ENCODE measurements around the gene STX1A.
"Not testable (repeated sequence)": the region's sequence is repeated elsewhere in the genome, so short reads cannot be mapped to it uniquely, and the experiment has no call there.

STX1A gene

GRCh38 chr7:73680501-73680900 is 39.0 kb downstream of the STX1A start:
- H3K27me3 ChIP-seq (ENCODE audit: control insufficient read depth, insufficient read depth, low read length): no peaks in the 10 kb centered on the region
- peaks cover 16% of the 10 kb centered on the region for H3K36me3 ChIP-seq (ENCODE audit: control insufficient read depth, insufficient read depth, low read length)
- no peak overlapping the region for H3K27ac ChIP-seq (ENCODE audit: low read depth, low read length)
- H3K4me1 ChIP-seq (ENCODE audit: control insufficient read depth, insufficient read depth, low read length): peaks cover 12% of the 10 kb centered on the region; the same call in 1 of the 2 replicates
- no peak overlapping the region for H3K9ac ChIP-seq (ENCODE audit: low read length)
- no peaks in the 10 kb centered on the region for H3K9me3 ChIP-seq (ENCODE audit: control insufficient read depth, insufficient read depth, low read depth, low read length)
- H3K4me3 ChIP-seq (ENCODE audit: low read depth, low read length): no peak overlapping the region

GRCh38 chr7:73679709-73680108 is 39.8 kb downstream of the STX1A start:
- H3K36me3 ChIP-seq (ENCODE audit: control insufficient read depth, insufficient read depth, low read length): peaks cover 12% of the 10 kb centered on the region
- peaks cover 12% of the 10 kb centered on the region; the same call in 1 of the 2 replicates for H3K4me1 ChIP-seq (ENCODE audit: control insufficient read depth, insufficient read depth, low read length)
- H3K27me3 ChIP-seq (ENCODE audit: control insufficient read depth, insufficient read depth, low read length): no peaks in the 10 kb centered on the region
- H3K27ac ChIP-seq (ENCODE audit: low read depth, low read length): no peak overlapping the region
- no peak overlapping the region for H3K9ac ChIP-seq (ENCODE audit: low read length)
- no peaks in the 10 kb centered on the region for H3K9me3 ChIP-seq (ENCODE audit: control insufficient read depth, insufficient read depth, low read depth, low read length)
- H3K4me3 ChIP-seq (ENCODE audit: low read depth, low read length): no peak overlapping the region

GRCh38 chr7:73678862-73679261 is 40.6 kb downstream of the STX1A start:
- Histone ChIP-seq H3K27me3 (ENCODE audit: control insufficient read depth, insufficient read depth, low read length) (no peaks in the 10 kb centered on the region), H3K9ac (ENCODE audit: low read length) (no peak overlapping the region), H3K4me1 (ENCODE audit: control insufficient read depth, insufficient read depth, low read length) (peaks cover 12% of the 10 kb centered on the region; the same call in 1 of the 2 replicates), H3K27ac (ENCODE audit: low read depth, low read length) (no peak overlapping the region), H3K4me3 (ENCODE audit: low read depth, low read length) (no peak overlapping the region), H3K9me3 (ENCODE audit: control insufficient read depth, insufficient read depth, low read depth, low read length) (no peaks in the 10 kb centered on the region), H3K36me3 (ENCODE audit: control insufficient read depth, insufficient read depth, low read length) (peaks cover 12% of the 10 kb centered on the region)

GRCh38 chr7:73676062-73676461 is 43.4 kb downstream of the STX1A start:
- H3K4me1 ChIP-seq (ENCODE audit: control insufficient read depth, insufficient read depth, low read length); H3K27ac ChIP-seq (ENCODE audit: low read depth, low read length); H3K4me3 ChIP-seq (ENCODE audit: low read depth, low read length); H3K27me3 ChIP-seq (ENCODE audit: control insufficient read depth, insufficient read depth, low read length); H3K9ac ChIP-seq (ENCODE audit: low read length); H3K9me3 ChIP-seq (ENCODE audit: control insufficient read depth, insufficient read depth, low read depth, low read length): not testable (repeated sequence)
- peaks cover 12% of the 10 kb centered on the region for H3K36me3 ChIP-seq (ENCODE audit: control insufficient read depth, insufficient read depth, low read length)

- Histone ChIP-seq H3K4me1 (ENCODE audit: control insufficient read depth, insufficient read depth, low read length) (peaks cover 4% of the 10 kb centered on the region; the same call in 1 of the 2 replicates), H3K27me3 (ENCODE audit: control insufficient read depth, insufficient read depth, low read length) (no peaks in the 10 kb centered on the region), H3K9ac (ENCODE audit: low read length) (no peak overlapping the region)
These were observed 44.9 kb downstream of the STX1A start for GRCh38 chr7:73674468-73675124.

GRCh38 chr7:73671857-73672445 is 47.5 kb downstream of the STX1A start:
- Histone ChIP-seq H3K27me3 (ENCODE audit: control insufficient read depth, insufficient read depth, low read length) (0 out of 2 replicates have a peak, but pooled peaks cover 5% of the 10 kb centered on the region), H3K4me1 (ENCODE audit: control insufficient read depth, insufficient read depth, low read length) (peaks cover 17% of the 10 kb centered on the region; the same call in 1 of the 2 replicates), H3K9me3 (ENCODE audit: control insufficient read depth, insufficient read depth, low read depth, low read length) (no peaks in the 10 kb centered on the region), H3K4me3 (ENCODE audit: low read depth, low read length) (no peak overlapping the region), H3K36me3 (ENCODE audit: control insufficient read depth, insufficient read depth, low read length) (no peaks in the 10 kb centered on the region), H3K9ac (ENCODE audit: low read length) (no peak overlapping the region), H3K27ac (ENCODE audit: low read depth, low read length) (no peak overlapping the region)

More at GRCh38 chr7:73674468-73675124, 44.9 kb downstream of the STX1A start:
- peaks cover 12% of the 10 kb centered on the region for H3K36me3 ChIP-seq (ENCODE audit: control insufficient read depth, insufficient read depth, low read length)
- no peaks in the 10 kb centered on the region for H3K9me3 ChIP-seq (ENCODE audit: control insufficient read depth, insufficient read depth, low read depth, low read length)
- H3K4me3 ChIP-seq (ENCODE audit: low read depth, low read length): no peak overlapping the region
- H3K27ac ChIP-seq (ENCODE audit: low read depth, low read length): no peak overlapping the region

- Histone ChIP-seq H3K4me1 (ENCODE audit: control insufficient read depth, insufficient read depth, low read length) (peaks cover 17% of the 10 kb centered on the region; the same call in 1 of the 2 replicates), H3K4me3 (ENCODE audit: low read depth, low read length) (no peak overlapping the region), H3K27ac (ENCODE audit: low read depth, low read length) (no peak overlapping the region), H3K27me3 (ENCODE audit: control insufficient read depth, insufficient read depth, low read length) (0 out of 2 replicates have a peak, but pooled peaks cover 5% of the 10 kb centered on the region), H3K9me3 (ENCODE audit: control insufficient read depth, insufficient read depth, low read depth, low read length) (no peaks in the 10 kb centered on the region), H3K36me3 (ENCODE audit: control insufficient read depth, insufficient read depth, low read length) (no peaks in the 10 kb centered on the region), H3K9ac (ENCODE audit: low read length) (no peak overlapping the region)
These were observed 48.2 kb downstream of the STX1A start for GRCh38 chr7:73671322-73671661.

- Histone ChIP-seq H3K27ac (ENCODE audit: low read depth, low read length) (no peak overlapping the region), H3K36me3 (ENCODE audit: control insufficient read depth, insufficient read depth, low read length) (no peaks in the 10 kb centered on the region), H3K9ac (ENCODE audit: low read length) (no peak overlapping the region), H3K9me3 (ENCODE audit: control insufficient read depth, insufficient read depth, low read depth, low read length) (no peaks in the 10 kb centered on the region), H3K27me3 (ENCODE audit: control insufficient read depth, insufficient read depth, low read length) (0 out of 2 replicates have a peak, but pooled peaks cover 5% of the 10 kb centered on the region), H3K4me3 (ENCODE audit: low read depth, low read length) (no peak overlapping the region), H3K4me1 (ENCODE audit: control insufficient read depth, insufficient read depth, low read length) (peaks cover 24% of the 10 kb centered on the region; the same call in 1 of the 2 replicates)
These were observed 49.5 kb downstream of the STX1A start for GRCh38 chr7:73669858-73670385.

GRCh38 chr7:73669288-73669701 is 50.2 kb downstream of the STX1A start:
- H3K9ac ChIP-seq (ENCODE audit: low read length): no peak overlapping the region
- H3K4me1 ChIP-seq (ENCODE audit: control insufficient read depth, insufficient read depth, low read length): peaks cover 26% of the 10 kb centered on the region; the same call in 1 of the 2 replicates
- H3K9me3 ChIP-seq (ENCODE audit: control insufficient read depth, insufficient read depth, low read depth, low read length): no peaks in the 10 kb centered on the region
- no peak overlapping the region for H3K27ac ChIP-seq (ENCODE audit: low read depth, low read length)
- peak overlapping the region; percentile 10; the same call in 1 of the 2 replicates for H3K4me3 ChIP-seq (ENCODE audit: low read depth, low read length)
- peaks cover 5% of the 10 kb centered on the region; the same call in 1 of the 2 replicates for H3K27me3 ChIP-seq (ENCODE audit: control insufficient read depth, insufficient read depth, low read length)
- no peaks in the 10 kb centered on the region for H3K36me3 ChIP-seq (ENCODE audit: control insufficient read depth, insufficient read depth, low read length)

GRCh38 chr7:73668886-73669230 is 50.6 kb downstream of the STX1A start:
- Histone ChIP-seq H3K9me3 (ENCODE audit: control insufficient read depth, insufficient read depth, low read depth, low read length) (no peaks in the 10 kb centered on the region), H3K9ac (ENCODE audit: low read length) (no peak overlapping the region), H3K27ac (ENCODE audit: low read depth, low read length) (no peak overlapping the region), H3K4me3 (ENCODE audit: low read depth, low read length) (peak overlapping the region; percentile 56), H3K36me3 (ENCODE audit: control insufficient read depth, insufficient read depth, low read length) (no peaks in the 10 kb centered on the region), H3K27me3 (ENCODE audit: control insufficient read depth, insufficient read depth, low read length) (peaks cover 5% of the 10 kb centered on the region; the same call in 1 of the 2 replicates), H3K4me1 (ENCODE audit: control insufficient read depth, insufficient read depth, low read length) (peaks cover 26% of the 10 kb centered on the region; the same call in 1 of the 2 replicates)
